ENCODE results near the gene MYL6. TPM values are rescaled to one million over a fixed set of nuclear protein-coding genes. Genes with fewer than 3 reads are reported as not detected.

MYL6 gene
- total and polyA plus RNA-seq, 10 of the 15 experiments (the other 5 are each of a cell fraction or from before 2014, with no cell fraction given) = 1,000 to 4,116 (median 1,828) TPM

- TF ChIP-seq, protein P1, sequence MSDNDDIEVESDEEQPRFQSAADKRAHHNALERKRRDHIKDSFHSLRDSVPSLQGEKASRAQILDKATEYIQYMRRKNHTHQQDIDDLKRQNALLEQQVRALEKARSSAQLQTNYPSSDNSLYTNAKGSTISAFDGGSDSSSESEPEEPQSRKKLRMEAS (IDR thresholded peaks at IDR 0.05; ENCODE audit: low read depth, low read length) = no peak
- peak; percentile 53 for TF ChIP-seq ZBTB11 (CRISPR knock-in tag; IDR thresholded peaks at IDR 0.05)
- TF ChIP-seq RB1 (IDR thresholded peaks at IDR 0.05; ENCODE audit: borderline replicate concordance) = peak; percentile 65; the same call in 1 of the 2 replicates
- peak; percentile 96 for TF ChIP-seq MLLT1 (IDR thresholded peaks at IDR 0.05)
- peak; percentile 71 for TF ChIP-seq NFYB (IDR thresholded peaks at IDR 0.05; ENCODE audit: insufficient read depth, low read depth, low read length)
- TF ChIP-seq CREM (IDR thresholded peaks at IDR 0.05; ENCODE audit: low read depth) = peak; percentile 93
- no peak for TF ChIP-seq EP300 (IDR thresholded peaks at IDR 0.05; ENCODE audit: borderline replicate concordance in 1 of 2, control insufficient read depth in 1 of 2, low read depth in 2 of 2, low read length in 2 of 2)
- TF ChIP-seq FOXM1 (IDR thresholded peaks at IDR 0.05; ENCODE audit: low read depth, low read length) = no peak
- TF ChIP-seq, protein P2, sequence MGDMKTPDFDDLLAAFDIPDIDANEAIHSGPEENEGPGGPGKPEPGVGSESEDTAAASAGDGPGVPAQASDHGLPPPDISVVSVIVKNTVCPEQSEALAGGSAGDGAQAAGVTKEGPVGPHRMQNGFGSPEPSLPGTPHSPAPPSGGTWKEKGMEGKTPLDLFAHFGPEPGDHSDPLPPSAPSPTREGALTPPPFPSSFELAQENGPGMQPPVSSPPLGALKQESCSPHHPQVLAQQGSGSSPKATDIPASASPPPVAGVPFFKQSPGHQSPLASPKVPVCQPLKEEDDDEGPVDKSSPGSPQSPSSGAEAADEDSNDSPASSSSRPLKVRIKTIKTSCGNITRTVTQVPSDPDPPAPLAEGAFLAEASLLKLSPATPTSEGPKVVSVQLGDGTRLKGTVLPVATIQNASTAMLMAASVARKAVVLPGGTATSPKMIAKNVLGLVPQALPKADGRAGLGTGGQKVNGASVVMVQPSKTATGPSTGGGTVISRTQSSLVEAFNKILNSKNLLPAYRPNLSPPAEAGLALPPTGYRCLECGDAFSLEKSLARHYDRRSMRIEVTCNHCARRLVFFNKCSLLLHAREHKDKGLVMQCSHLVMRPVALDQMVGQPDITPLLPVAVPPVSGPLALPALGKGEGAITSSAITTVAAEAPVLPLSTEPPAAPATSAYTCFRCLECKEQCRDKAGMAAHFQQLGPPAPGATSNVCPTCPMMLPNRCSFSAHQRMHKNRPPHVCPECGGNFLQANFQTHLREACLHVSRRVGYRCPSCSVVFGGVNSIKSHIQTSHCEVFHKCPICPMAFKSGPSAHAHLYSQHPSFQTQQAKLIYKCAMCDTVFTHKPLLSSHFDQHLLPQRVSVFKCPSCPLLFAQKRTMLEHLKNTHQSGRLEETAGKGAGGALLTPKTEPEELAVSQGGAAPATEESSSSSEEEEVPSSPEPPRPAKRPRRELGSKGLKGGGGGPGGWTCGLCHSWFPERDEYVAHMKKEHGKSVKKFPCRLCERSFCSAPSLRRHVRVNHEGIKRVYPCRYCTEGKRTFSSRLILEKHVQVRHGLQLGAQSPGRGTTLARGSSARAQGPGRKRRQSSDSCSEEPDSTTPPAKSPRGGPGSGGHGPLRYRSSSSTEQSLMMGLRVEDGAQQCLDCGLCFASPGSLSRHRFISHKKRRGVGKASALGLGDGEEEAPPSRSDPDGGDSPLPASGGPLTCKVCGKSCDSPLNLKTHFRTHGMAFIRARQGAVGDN (IDR thresholded peaks at IDR 0.05) = peak; percentile 88
- peak; percentile 82 for TF ChIP-seq NR2C1 (IDR thresholded peaks at IDR 0.05)
- peak; percentile 60; the same call in 1 of the 2 replicates for TF ChIP-seq FOXK2 (IDR thresholded peaks at IDR 0.05)
- TF ChIP-seq MYC (IDR thresholded peaks at IDR 0.05; ENCODE audit: insufficient read depth, insufficient read length, insufficient replicate concordance, low read length, severe bottlenecking) = no peak
- TF ChIP-seq ZNF207 (IDR thresholded peaks at IDR 0.05; ENCODE audit: borderline replicate concordance) = peak; percentile 74; the same call in 1 of the 2 replicates
- TF ChIP-seq BCL11A (IDR thresholded peaks at IDR 0.05; ENCODE audit: low read depth, low read length) = 0 out of 2 replicates have a peak, but pooled peaks have one; percentile 21
- TF ChIP-seq EGR1 (IDR thresholded peaks at IDR 0.05; ENCODE audit: borderline replicate concordance in 1 of 2, low read depth in 2 of 2, low read length in 2 of 2) = no peak
- peak; percentile 100 for TF ChIP-seq NBN (IDR thresholded peaks at IDR 0.05)
- peak; percentile 69 for TF ChIP-seq IKZF1 (conservative IDR thresholded peaks at IDR 0.05)
- TF ChIP-seq ZZZ3 (IDR thresholded peaks at IDR 0.05; ENCODE audit: control insufficient read depth, insufficient read length, low read depth) = no peak
- TF ChIP-seq CHD2 (IDR thresholded peaks at IDR 0.05; ENCODE audit: borderline replicate concordance, low read depth, low read length) = no peak; the same call in 1 of the 2 replicates
These were observed at the start of gene MYL6 (continued) for GRCh38 chr12:56158029-56158925.
